Liver (tissue), 3 donors: ENCODE data around the gene TMEM107.

Experiments used
- CTCF ChIP-seq: fragments of 150-350 bp; IDR thresholded peaks from 2 replicates; pipeline ENCODE4 v1.5.1; 2017; ENCODE audit warnings: improper control_type of control experiment, low read depth, low read length; ENCODE audit not compliant: missing input control
- EGR1 ChIP-seq, 2 donors: IDR thresholded peaks; 2 replicates each; pipeline ENCODE4 v1.6.1; 2016 to 2018; ENCODE audit warnings: antibody characterized with exemption in 2 of 2, low read depth in 2 of 2
- GABPA ChIP-seq, 2 donors: IDR thresholded peaks in 1 of 2; conservative IDR thresholded peaks in 1 of 2; 2 replicates each; pipeline ENCODE4 v1.6.1; 2016; ENCODE audit warnings: antibody characterized with exemption in 2 of 2, mild to moderate bottlenecking in 1 of 2, moderate library complexity in 1 of 2
- JUND ChIP-seq, 2 donors: IDR thresholded peaks; 2 replicates each; pipeline ENCODE4 v1.6.1; 2016; ENCODE audit warnings: antibody characterized with exemption in 2 of 2
- RAD21 ChIP-seq, 2 donors: IDR thresholded peaks; 2 replicates each; pipeline ENCODE4 v1.6.1; 2016; ENCODE audit warnings: antibody characterized with exemption in 2 of 2, mild to moderate bottlenecking in 2 of 2
- SP1 ChIP-seq: IDR thresholded peaks from 2 replicates; pipeline ENCODE4 v1.6.1; 2018; ENCODE audit warnings: antibody characterized with exemption, mild to moderate bottlenecking
- TAF1 ChIP-seq: conservative IDR thresholded peaks from 2 replicates; pipeline ENCODE4 v1.6.1; 2016; ENCODE audit warnings: antibody characterized with exemption, mild to moderate bottlenecking
- YY1 ChIP-seq: IDR thresholded peaks from 2 replicates; pipeline ENCODE4 v1.6.1; 2016; ENCODE audit warnings: antibody characterized with exemption, mild to moderate bottlenecking
- TF ChIP-seq, protein P1 (sequence below): IDR thresholded peaks from 2 replicates; pipeline ENCODE4 v1.6.1; 2016; ENCODE audit warnings: antibody characterized with exemption
- donor health status: healthy.
- donor health status: healthy.

- TF ChIP-seq CTCF (no peak), RAD21 (IDR thresholded peaks at IDR 0.05) (no peak), EGR1 (IDR thresholded peaks at IDR 0.05; ENCODE audit: low read depth in 2 of 2) (no peak), YY1 (no peak), GABPA (IDR thresholded peaks at IDR 0.05 in 1 of 2, conservative IDR thresholded peaks at IDR 0.05 in 1 of 2) (no peak), JUND (IDR thresholded peaks at IDR 0.05) (no peak), SP1 (no peak), TAF1 (no peak)
- TF ChIP-seq, protein P1, sequence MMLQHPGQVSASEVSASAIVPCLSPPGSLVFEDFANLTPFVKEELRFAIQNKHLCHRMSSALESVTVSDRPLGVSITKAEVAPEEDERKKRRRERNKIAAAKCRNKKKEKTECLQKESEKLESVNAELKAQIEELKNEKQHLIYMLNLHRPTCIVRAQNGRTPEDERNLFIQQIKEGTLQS, result no peak
Observed at GRCh38 chr17:8144401-8145231, 31.6 kb downstream of the TMEM107 start.
